Activated naive CD4-positive, alpha-beta T cell treated with anti-CD3 and anti-CD28 coated beads, Interleukin-2, amount 50 U/mL, for 16 hours (primary cell): ENCODE data around the gene RBM27.
"Not testable (repeated sequence)": the region's sequence is repeated elsewhere in the genome, so short reads cannot be mapped to it uniquely, and the experiment has no call there.

Experiments
- DNase-seq: peaks from one replicate; pipeline ENCODE4 v3.0.0-alpha.2; 2020

RBM27 gene

GRCh38 chr5:146209714-146210113 lies 6.3 kb downstream of the RBM27 start:
- DNase-seq = no peak

DNA sequence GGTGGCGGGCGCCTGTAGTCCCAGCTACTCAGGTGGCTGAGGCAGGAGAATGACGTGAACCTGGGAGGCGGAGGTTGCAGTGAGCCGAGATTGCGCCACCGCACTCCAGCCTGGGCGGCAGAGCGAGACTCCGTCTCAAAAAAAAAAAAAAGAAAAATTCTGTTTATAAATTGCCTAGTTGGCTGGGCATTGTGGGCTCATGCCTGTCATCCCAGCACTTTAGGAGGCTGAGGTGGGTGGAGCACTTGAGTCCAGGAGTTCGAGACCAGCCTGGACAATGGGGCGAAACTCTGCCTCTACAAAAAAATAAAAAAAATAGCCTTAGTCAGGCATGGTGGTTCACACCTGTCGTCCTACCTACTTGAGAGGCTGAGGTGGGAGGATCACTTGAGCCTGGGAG lies 7.4 kb downstream of the RBM27 start:
- DNase-seq = not testable (repeated sequence)

GRCh38 chr5:146213210-146213826 lies 9.9 kb downstream of the RBM27 start:
- no peak for DNase-seq

- not testable (repeated sequence) for DNase-seq
These were observed 11.5 kb downstream of the RBM27 start for GRCh38 chr5:146214881-146215280.

DNA sequence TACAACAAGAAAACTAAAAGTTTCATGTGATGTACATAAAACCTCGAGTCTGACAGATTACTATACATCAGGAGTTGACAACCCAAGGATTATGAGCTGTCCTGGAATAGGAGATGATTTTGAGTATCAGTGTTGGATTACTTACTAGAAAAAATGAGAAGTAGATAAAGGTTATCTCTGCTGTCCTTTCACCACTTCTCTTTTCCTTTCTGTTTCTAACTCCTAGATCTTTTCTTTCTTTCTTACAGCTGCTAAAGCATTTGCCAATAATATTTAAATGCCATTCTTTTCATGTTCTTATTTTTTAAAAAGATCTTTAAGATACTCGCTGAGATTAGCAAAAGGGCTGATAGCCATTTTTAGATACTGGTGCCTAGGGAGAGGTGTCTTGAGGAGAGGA lies 14.8 kb downstream of the RBM27 start:
- DNase-seq = no peak

- DNase-seq = no peak
These were observed 15.8 kb downstream of the RBM27 start for GRCh38 chr5:146219243-146219642.

GRCh38 chr5:146221234-146221633 lies 17.8 kb downstream of the RBM27 start:
- no peak for DNase-seq

GRCh38 chr5:146222005-146222404 lies 18.6 kb downstream of the RBM27 start:
- no peak for DNase-seq

- no peak for DNase-seq
These were observed 19.8 kb downstream of the RBM27 start for GRCh38 chr5:146223179-146223578.

GRCh38 chr5:146229222-146229621 lies 25.8 kb downstream of the RBM27 start:
- DNase-seq = no peak

DNA sequence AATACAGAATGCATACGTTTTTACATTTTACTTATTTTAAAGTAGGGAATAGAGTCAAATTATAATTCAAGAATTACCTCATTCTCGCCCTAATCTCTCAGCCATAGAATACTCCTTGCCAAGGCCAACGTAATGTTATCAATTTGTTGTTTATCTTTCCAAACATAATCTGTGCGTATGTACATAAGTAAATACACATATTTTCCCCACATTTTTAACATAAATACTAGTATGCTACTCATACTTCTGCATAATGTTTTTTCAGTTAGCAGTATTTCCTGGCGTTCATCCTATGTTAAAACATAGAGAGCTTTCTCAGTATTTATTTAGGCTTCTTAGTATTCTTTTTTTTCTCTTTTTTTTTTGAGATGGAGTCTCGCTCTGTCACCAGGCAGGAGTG lies 28.8 kb downstream of the RBM27 start:
- no peak for DNase-seq

GRCh38 chr5:146233441-146233840 lies 30.0 kb downstream of the RBM27 start:
- DNase-seq = no peak

GRCh38 chr5:146238973-146239372 lies 35.6 kb downstream of the RBM27 start:
- DNase-seq = no peak

DNA sequence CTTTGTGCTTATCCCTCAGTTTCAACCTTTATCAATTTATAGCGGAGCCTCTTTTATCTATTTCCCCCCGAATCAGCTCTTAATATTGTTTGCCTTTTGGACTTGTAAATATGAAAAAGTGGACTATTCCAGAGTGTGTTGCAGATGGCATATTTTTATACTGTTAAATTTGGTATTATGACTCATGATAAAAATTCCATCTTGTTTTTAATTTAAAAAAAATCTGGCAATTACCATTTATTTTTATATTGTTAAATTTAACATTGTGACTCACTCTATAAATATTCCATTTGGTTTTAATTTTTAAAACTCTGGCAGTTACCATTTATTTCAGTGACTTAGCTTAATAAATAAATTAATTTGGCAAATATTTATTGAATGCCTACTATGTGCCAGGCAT lies 37.5 kb downstream of the RBM27 start:
- DNase-seq = no peak

DNA sequence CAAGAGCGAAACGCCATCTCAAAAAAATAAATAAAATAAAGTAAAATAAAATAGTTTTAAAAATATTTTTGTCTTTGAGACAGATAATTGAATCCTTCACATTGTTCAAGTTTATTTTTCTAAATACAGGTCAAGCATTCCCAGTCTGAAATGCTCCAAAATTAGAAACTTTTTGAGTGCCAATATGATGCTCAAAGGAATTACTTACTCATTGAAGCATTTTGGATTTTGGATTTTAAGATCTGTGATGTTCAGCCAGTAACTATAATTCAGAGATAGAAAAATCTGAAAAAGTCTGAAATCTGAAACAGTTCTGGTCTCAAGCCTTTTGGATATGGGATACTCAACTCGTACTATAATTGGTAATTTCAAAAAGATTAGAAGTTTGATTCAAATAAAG lies 39.8 kb downstream of the RBM27 start:
- no peak for DNase-seq

DNA sequence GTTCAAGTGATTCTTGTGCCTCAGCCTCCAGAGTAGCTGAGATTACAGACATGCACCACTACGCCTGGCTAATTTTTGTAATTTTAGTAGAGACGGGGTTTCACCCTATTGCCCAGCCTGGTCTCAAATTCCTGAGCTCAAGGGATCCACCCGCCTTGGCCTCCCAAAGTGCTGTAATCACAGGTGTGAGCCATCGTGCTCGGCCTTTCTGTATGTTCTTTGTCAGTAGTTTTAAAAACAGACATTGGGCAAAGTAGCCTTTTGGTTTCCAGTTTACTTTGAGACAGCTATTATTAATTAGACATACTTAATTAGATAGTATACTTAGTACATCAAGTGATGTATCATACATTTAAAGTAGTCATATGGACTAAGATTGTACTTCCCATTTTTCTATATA lies 45.2 kb downstream of the RBM27 start:
- no peak for DNase-seq

DNA sequence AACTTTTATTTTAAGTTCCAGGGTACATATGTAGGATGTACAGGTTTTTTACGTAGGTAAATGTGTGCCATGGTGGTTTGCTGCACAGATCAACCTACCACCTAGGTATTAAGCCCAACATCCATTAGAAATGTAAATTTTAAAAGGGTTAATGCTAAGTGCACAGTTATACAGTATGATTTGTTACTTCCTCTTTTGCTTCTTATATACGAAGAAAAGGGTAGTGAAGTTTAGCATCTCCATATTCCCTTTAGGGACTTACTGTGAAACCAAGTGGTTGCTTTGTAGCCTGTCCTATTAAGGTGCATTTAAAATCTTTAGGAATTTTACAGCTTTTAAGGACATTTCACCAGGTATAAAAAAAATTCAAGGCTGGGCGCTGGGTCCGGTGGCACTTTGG lies 46.4 kb downstream of the RBM27 start:
- no peak for DNase-seq
